CD4-positive, alpha-beta T cell treated with Interleukin-6 at 100 ng/mL for 8 hours (primary cell): ENCODE data around the gene PGM2.

Source experiments
- DNase-seq: peaks from one replicate; pipeline ENCODE4 v3.0.0-alpha.2; 2020; ENCODE audit warnings: mixed read lengths, low spot score

PGM2 gene

DNA sequence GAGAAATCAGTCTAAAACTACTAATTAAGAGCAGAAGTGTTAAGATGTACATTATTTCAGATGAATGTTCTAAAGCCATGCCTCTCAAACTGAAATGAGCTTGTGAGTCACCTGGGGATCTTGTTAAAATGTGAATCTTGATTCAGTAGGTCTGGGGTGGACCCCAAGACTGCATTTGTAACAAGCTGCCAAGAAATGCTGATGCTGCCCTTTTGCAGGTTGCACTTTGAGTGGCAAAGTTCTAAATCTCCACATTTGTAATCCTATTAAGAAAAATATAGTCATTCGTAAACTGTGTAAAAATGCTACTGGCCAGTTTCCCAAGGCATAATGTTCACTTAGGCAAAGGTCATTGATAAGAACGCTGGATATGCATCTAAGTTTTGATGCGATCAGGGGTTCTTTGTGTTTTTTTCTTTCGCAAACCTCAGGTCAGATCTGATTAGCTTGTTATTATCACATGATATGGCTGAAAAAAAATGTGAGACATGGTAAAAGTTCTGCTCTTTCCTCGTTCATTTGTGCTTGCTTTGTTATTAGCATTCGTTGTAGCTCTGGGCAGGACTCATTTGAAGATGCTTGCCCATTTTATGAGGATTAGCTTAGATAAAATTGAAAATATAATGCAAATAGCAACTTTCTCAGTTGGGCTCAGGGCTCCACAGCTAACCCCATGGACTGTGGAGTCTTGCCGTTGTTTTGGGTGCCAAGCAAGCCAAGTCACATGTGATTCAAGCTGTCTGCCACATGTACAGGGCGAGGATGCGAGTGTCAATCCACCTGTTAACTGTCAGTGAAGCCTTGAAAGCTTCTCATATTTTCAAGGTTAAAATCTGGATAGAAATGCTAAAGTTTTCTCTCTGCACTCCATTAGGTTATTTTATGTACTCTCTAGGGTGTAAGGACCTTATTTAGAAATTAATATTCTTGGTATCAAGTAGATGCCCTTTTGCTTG, 76.5 kb downstream of the PGM2 start:
- no peak for DNase-seq

DNA sequence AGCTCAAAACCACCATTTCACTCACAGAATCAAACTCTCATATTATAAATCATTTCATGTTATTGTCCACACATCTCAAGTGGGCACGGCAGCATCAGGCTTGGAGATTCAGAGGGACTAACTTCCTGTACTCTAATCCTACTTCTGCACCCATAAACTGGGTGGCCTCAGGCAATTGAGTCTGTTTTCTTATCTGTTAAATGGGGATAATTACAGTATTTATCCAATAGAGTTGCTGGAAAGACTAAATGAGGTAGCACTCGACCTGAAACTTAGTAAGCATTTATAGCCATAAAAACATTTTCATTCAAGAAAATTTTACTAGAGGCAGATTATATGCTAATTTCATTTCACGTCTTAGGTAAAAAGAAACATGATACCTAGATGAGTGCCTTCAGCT, 77.4 kb downstream of the PGM2 start:
- DNase-seq = no peak

DNA sequence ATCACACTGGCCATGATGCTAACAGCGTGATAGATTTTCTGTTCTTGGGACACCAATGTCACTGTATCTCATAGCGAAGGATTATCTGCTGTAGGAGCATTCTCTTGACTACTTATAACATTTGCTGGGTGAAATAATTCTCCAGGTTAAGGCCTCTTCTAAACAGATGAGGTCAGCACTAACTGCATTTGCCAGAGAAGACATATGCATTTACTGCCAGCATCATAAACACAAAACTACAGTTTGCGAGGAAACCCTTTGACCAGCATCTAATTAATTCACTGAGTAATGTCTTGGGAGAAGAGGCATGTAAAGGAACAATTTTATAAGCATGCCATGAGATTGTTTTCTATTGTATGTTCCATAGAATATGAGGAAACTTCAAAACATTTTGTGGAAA, 78.3 kb downstream of the PGM2 start:
- DNase-seq = no peak

DNA sequence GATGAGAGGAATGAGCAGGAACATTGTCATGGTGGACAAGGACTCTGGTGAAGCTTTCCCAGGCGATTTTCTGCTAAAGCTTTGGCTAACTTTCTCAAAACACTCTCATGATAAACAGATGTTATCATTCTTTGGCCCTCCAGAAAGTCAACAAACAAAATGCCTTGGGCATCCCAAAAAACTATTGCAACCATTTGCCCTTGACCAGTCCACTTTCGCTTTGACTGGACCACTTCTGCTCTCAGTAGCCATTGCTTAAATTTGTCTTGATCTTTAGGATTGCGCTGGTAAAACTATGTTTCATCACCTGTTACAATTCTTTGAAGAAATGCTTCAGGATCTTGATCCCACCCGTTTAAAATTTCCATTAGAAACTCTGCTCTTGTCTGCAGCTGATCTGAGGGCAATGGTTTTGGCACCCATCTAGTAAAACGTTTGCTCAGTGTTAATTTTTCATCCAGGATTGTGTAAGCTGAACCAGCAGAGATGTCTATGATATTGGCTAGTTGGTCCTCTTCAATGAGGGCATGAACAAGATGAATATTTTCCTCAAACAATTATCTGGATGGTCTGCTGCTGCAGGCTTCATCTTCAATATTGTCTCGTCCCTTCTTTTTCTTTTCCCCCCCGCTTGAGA, 79.2 kb downstream of the PGM2 start:
- no peak for DNase-seq

DNA sequence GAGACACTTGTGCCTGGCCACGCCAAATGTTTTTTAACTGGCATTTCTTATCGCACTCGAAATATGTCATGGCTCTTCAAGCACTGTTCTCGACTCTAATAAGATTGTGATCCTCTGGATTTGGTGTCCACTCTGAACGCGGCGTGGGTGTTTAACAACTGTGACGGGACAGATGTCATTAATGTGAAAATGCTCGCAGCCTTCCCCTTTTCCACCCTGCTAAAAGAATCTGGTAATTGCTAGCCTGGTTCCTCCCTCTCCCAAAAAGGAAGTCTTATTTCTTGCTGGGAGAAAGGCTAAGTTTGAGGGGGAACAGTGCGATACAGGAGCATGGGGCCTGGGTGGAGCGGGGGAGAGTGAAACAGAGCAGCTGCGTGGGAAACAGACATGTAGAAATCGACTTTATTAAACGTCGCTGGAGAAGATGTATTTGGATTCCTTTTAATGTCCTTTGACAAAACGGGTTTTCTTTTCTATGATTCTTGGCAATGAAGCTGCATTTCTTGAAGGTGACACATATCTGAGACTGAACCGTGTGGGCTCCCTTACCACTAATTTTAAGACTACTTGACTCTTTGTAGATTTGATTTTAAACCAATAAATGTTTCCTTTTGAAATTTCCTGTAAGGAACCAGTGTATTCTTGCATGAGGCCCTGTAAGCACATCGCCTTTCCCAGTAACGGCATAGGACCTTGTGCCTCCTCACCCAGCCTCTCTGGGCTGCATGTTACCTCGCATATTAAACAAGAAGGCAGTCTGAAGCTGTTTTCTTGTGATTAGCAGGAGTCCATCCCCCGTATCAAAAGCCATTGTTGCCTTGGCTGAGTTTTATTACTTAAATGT, 82.2 kb downstream of the PGM2 start:
- DNase-seq = no peak

DNA sequence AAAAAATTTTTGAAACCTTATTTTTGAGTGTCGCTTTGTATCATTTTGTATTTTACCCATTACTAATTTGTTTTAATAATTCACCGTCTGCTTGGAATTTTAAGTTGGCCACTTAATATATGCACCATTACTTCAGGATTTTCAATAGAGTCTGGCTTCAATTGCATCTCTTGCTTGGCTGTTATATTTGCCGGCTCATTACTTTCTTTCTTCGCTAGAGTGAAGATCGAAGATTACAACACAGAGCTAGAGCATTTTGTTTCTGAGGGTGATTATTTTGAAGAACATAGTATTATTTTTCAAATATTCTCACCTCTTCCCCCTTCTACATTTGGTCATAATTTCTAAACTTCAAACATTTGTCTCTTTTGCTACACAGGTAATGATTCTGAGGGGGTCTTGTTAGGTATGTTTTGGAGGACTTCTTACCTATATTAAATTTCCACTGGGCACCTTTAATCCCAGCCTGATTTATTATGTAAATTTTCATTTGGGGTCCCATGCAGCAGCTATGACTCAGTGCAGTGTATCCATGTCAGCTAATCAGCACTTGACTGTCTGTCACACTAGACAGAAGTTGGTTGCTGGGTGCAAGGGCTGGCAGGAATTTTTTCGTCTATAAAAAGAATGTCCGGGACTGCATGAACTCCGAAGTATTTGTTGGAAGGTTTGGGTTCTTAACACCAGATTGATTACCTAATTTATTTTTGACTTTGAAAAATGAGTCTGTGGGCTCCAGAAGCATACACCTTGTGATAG, 83.0 kb downstream of the PGM2 start:
- no peak for DNase-seq

DNA sequence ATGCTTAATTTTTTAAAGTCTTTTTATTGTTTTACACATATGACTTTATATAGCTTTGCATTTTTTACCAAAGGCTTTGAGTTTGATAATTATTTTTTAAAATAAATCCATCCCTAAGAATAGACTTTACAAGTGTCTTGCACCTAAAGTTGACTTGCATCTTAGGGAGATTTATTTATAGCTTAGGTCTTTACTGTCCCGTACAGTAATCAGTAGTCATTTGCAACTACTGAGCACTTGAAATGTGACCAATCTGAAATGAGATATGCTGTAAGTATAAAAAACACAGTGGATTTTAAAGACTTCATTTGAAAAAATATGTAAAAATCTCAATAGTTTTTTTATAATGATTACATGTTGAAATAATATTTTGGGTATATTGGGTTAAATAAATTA, 83.6 kb downstream of the PGM2 start:
- DNase-seq = no peak
